ENCODE data around the gene CFAP97D1.
A peak's percentile ranks its signal among the peaks of the same experiment; 100 is the strongest.

The CFAP97D1 gene

GRCh38 chr17:43740541-43740940, 39.7 kb upstream of the CFAP97D1 start:
- TF ChIP-seq, protein P1, sequence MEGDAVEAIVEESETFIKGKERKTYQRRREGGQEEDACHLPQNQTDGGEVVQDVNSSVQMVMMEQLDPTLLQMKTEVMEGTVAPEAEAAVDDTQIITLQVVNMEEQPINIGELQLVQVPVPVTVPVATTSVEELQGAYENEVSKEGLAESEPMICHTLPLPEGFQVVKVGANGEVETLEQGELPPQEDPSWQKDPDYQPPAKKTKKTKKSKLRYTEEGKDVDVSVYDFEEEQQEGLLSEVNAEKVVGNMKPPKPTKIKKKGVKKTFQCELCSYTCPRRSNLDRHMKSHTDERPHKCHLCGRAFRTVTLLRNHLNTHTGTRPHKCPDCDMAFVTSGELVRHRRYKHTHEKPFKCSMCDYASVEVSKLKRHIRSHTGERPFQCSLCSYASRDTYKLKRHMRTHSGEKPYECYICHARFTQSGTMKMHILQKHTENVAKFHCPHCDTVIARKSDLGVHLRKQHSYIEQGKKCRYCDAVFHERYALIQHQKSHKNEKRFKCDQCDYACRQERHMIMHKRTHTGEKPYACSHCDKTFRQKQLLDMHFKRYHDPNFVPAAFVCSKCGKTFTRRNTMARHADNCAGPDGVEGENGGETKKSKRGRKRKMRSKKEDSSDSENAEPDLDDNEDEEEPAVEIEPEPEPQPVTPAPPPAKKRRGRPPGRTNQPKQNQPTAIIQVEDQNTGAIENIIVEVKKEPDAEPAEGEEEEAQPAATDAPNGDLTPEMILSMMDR (IDR thresholded peaks at IDR 0.05): no peak
- no peak for DNase-seq
- Mint-ChIP-seq H3K4me1 (peaks cover 22% of the 10 kb centered on the region), H3K9me3 (peaks cover 12% of the 10 kb centered on the region), H3K27me3 (ENCODE audit: low read depth, poor library complexity) (peaks cover 42% of the 10 kb centered on the region), H3K27ac (no peak overlapping the region), H3K4me3 (no peak overlapping the region), H3K36me3 (ENCODE audit: low read depth) (no peaks in the 10 kb centered on the region)

- Mint-ChIP-seq H3K4me1 (peaks cover 33% of the 10 kb centered on the region), H3K27ac (no peak overlapping the region), H3K9me3 (peaks cover 12% of the 10 kb centered on the region), H3K36me3 (ENCODE audit: low read depth) (no peaks in the 10 kb centered on the region), H3K27me3 (ENCODE audit: low read depth, poor library complexity) (peaks cover 50% of the 10 kb centered on the region), H3K4me3 (no peak overlapping the region)
- no peak for DNase-seq
- TF ChIP-seq, protein P1 (IDR thresholded peaks at IDR 0.05): no peak
Observed at GRCh38 chr17:43741636-43742035, 38.6 kb upstream of the CFAP97D1 start.

DNA sequence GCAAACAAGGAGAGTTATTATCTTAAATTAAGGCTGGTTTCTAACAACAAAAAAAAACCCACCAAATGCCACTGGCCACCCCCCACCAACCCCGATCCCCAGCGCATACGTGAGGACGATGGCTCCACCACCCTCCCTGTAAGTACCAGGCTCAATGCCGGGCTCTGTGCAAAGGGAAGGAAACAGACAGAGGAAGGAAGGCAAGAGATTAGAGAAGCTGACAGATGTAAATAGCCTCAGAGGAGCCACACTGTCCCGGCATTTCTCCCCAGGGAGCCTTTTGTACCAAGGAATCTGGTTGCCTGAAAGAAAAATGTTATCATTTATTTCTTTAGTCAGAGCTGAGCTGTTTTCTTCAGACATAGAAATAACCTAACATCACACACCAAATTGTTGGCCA, 34.7 kb upstream of the CFAP97D1 start:
- TF ChIP-seq, protein P1 (IDR thresholded peaks at IDR 0.05): no peak
- Mint-ChIP-seq H3K9me3 (peaks cover 12% of the 10 kb centered on the region), H3K27me3 (ENCODE audit: low read depth, poor library complexity) (peaks cover 75% of the 10 kb centered on the region), H3K4me3 (peak overlapping the region; percentile 47), H3K27ac (no peak overlapping the region), H3K36me3 (ENCODE audit: low read depth) (no peaks in the 10 kb centered on the region), H3K4me1 (peaks cover 46% of the 10 kb centered on the region)
- DNase-seq: no peak

DNA sequence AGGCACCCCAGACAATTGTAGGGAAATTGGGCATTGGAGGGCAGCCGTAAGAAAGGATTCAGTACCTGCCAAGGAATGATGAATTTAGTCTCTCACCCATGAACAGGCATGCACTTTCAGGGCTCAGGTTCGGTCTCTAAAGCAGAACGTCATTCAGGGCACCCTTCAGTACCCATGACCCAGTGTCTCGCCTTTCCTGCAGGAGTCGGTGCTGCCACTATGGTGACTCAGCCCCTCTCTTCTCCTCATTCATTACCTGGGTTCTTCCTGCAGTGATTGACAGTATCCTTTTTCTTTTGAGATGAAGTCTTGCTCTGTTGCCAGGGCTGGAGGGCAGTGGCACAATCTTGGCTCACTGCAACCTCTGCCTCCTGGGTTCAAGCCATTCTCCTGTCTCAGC, 30.1 kb upstream of the CFAP97D1 start:
- TF ChIP-seq, protein P1 (IDR thresholded peaks at IDR 0.05): no peak
- Mint-ChIP-seq H3K27ac (no peak overlapping the region), H3K27me3 (ENCODE audit: low read depth, poor library complexity) (peaks cover 97% of the 10 kb centered on the region)

DNA sequence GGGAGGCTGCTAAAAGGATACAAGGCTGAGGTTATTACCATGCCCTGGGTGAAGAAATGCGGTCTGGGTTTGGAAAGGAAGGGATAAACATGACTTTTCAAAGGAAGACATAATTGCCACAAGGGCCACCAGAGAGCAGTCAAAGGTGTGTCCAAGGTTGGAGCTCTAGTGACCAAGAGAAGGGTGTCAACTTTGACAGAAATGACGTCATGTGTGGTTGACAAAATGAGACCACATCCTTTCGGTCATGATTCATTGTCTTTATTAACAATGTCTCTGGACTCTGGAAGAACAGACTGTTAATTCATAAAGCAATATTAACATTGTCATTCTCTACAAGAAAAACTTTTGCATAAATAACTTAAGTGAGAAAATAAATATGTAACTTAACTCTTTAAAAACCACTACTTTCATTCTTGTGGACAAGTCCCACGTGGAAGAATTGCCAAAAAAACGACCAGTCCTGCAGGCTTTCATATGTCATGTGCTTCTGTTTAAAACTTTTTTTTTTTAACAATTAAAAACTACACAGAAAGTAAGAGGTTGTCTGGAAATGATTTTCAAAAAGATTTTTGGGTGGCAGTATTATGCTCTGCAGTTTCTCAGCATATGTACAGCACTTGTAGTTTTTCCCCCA, 26.6 kb upstream of the CFAP97D1 start:
- TF ChIP-seq, protein P1 (IDR thresholded peaks at IDR 0.05): no peak
- H3K4me1 Mint-ChIP-seq: peaks cover 58% of the 10 kb centered on the region
- H3K27ac Mint-ChIP-seq: no peak overlapping the region
- no peaks in the 10 kb centered on the region for H3K36me3 Mint-ChIP-seq (ENCODE audit: low read depth)
- H3K27me3 Mint-ChIP-seq (ENCODE audit: low read depth, poor library complexity): peaks cover 95% of the 10 kb centered on the region
- no peak overlapping the region for H3K4me3 Mint-ChIP-seq
- H3K9me3 Mint-ChIP-seq: no peaks in the 10 kb centered on the region
- no peak for DNase-seq

More for the DNA sequence above, 30.1 kb upstream of the CFAP97D1 start:
- no peak for DNase-seq
- Mint-ChIP-seq H3K4me3 (no peak overlapping the region), H3K36me3 (ENCODE audit: low read depth) (no peaks in the 10 kb centered on the region), H3K4me1 (peaks cover 47% of the 10 kb centered on the region), H3K9me3 (no peaks in the 10 kb centered on the region)

- Mint-ChIP-seq H3K27ac (no peak overlapping the region), H3K27me3 (ENCODE audit: low read depth, poor library complexity) (peaks cover 90% of the 10 kb centered on the region), H3K4me3 (no peak overlapping the region), H3K36me3 (ENCODE audit: low read depth) (no peaks in the 10 kb centered on the region), H3K9me3 (no peaks in the 10 kb centered on the region), H3K4me1 (peaks cover 66% of the 10 kb centered on the region)
- TF ChIP-seq, protein P1 (IDR thresholded peaks at IDR 0.05): no peak
- DNase-seq: peak; percentile 20
Observed at GRCh38 chr17:43754947-43755346, 25.3 kb upstream of the CFAP97D1 start.
